Activated effector memory CD4-positive, alpha-beta T cell treated with Interleukin-2 at 50 U/mL for 16 hours (primary cell): ENCODE data around the gene TTLL8.

Experiments used
- DNase-seq: peaks from one replicate; pipeline ENCODE4 v3.0.0-alpha.2; 2020

The TTLL8 gene

DNA sequence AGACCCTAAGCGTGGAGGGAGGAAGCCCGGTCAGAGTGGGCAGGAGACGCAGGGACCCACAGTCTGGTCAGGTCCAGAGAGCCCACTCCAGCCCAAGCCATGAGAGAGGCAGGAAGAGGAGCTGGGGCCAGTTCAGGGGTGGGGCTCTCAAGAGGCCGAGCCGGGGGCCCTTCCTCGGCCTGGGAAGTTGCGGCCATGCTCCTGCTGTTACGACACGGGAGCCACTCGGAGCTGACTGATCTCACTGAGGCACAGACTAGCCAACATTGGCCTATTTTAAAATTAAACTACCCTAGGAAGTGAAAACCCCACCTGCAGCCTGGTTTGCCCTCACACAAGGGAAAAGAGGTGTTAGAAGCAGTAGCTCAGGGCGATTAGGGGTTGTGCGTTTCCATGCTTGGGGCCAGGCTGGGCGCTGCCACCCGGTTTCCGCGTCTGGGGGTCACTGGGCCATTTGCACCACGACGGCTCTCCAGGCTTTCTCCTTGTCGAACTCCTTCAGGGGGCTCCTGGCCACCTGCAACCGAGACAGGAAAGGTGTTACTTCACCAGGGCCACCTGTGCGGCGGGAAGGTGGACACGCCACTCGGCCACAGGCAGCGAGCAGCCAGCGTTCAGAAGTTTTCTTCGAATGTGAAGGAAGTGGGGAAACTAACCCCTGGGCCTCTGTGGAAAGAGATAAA lies 3.2 kb upstream of the TTLL8 start:
- DNase-seq: no peak

DNA sequence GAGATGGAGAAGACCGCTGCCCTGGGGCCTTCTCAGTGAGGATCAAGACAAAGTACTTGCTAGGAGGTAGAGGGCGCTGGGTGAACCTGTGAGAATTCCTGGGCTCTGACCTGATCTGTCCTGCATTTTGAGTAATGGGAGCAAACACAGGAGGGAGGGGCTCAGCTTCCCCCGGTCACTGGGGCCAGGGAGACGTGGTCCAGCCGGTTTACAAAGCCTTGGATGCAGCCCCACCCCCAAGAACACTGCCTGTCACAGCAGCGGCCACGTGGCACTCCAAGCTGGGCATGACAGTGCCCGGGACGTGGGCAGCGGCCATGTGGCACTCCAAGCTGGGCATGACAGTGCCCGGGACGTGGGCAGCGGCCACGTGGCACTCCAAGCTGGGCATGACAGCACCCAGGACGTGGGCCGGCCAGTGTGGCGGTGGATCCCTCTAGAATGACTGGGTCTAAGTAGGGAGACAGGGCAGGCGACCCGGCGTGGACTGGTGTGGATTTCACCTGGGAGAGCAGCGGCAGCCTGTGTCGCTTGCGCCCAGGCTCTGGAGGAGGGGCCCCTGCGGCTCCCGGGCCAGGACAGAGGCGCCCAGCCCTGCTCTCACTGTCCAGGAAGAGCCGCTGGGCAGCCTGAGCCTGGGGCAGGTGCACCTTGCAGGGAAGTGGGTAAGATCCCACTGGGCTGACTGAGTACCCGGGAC lies 2.5 kb upstream of the TTLL8 start:
- DNase-seq: no peak

DNA sequence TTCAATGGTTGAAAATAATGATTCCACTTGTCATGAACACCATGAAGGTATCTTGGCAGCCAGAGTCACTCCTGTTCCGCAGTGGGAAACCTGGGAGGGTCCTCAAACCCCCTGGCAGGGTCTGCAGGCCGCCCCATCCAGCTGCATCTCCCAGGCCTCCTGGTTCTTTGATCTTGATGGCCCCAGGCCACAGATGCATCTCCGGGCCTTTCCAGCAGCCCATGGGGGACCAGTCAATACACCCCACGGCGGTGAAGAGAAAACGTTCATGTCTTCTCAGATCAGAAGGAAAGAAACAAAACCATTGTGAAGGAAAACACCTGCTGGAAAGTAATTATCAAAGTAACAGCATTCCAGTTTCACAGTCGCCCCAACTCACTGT lies 1.8 kb upstream of the TTLL8 start:
- no peak for DNase-seq

DNA sequence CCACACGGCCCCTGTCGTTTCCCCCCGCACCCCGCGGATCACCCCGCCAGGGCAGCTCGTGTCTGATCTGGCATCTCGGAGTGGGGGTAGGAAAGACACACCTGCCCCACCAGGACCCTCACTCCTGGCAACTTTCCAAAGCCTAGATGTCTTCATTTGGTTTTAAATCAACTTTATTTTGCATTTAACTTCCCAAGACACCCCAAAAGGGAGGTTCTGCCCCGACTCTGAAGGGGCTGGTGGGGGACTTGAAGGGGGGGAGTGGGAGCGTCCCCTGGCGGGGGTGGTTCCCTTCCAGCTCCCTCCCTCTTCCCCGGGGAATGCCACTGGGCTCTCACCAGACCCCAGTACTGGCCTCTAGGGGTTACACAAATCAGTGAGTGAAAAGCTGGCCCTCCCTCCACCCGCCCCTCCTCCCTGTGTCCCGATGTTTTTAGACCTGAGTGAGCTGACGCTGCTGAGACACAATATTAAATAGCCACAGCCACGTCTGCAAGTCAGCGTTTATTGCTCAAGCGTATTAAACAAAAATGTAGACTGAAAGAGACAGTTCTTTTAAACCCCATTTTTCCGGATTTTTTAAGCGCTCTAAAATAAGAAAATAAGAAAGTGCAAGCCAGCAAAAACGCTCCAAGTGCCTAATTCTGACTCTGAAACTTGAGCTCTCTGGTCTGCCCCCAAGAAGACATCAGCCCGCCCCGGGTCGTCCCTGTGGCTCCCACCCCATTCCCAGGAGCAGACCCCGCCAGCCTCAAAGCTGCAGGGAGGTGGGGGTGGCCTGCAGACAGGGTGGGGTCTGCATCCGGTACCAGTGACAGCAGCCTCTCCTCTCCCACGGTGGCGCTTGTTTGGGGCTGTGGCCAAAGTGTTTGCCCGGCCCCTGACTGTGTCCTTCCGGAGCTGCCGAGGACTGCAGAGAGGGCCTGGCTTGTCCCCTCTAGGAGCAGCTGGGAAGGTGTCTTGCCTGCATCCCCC lies 1.1 kb upstream of the TTLL8 start:
- no peak for DNase-seq

DNA sequence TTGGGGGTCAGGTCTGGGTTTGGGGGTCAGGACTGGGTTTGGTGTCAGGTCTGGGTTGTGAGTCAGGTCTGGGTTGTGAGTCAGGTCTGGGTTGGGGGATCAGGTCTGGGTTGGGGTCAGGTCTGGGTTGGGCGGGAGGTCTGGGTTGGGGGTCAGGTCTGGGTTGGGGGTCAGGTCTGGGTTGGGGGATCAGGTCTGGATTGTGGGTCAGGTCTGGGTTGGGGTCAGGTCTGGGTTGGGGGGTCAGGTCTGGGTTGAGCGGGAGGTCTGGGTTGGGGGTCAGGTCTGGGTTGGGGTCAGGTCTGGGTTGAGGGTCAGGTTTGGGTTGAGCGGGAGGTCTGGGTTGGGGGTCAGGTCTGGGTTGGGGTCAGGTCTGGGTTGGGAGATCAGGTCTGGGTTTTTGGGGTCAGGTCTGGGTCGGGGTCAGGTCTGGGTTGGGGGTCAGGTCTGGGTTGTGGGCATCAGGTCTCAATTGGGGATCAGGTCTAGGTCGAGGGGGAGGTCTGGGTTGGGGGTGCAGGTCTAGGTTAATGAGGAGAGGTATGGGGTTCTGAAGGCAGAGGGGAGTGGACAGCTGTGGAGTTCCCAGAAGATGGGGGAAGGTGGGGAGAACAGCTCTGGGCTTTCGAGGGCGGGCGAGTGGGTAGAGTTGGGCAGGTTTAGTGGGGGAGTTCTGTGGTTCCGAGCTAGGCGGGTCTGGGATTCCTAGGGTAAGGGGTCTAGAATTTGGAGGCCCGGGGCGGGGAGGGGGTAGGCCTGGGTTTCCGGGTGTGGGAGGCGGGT lies 629 bp downstream of the TTLL8 start:
- DNase-seq: no peak

DNA sequence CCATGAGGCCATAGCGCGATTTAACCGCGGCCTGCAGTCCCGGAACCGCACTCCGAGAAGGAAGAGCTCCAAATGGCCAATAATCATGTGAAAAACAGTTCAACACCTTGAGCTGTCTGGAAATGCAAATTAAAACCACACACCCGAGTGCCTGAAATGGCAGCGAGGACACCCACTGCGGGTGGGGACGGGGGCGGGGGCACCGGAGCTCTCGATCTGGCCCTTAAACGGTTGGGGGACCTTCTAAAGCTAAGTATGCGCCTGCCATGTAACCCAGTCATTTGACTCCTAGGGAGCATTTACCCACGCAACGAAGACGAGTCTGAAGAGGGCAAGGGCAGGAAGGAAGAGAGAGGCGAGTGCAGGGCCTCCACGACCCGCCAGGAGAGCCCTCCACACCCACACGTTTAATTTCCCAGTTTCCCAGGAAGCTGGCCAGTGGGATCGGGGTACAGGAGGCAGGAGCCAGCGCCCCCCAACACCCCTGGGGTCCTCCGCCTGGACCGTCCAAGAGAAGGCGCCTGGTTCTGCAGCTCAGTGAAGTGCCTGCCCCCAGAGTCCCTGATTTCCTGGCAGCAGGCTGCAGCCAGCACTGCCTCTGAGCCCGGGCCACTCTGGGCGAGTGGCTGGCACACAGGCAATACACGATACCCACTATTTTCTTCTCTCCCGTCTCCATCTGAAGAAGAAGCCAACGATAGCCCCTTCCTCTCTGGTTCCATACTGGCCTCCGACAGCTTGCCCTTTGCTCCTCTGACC lies 1.7 kb downstream of the TTLL8 start:
- no peak for DNase-seq

DNA sequence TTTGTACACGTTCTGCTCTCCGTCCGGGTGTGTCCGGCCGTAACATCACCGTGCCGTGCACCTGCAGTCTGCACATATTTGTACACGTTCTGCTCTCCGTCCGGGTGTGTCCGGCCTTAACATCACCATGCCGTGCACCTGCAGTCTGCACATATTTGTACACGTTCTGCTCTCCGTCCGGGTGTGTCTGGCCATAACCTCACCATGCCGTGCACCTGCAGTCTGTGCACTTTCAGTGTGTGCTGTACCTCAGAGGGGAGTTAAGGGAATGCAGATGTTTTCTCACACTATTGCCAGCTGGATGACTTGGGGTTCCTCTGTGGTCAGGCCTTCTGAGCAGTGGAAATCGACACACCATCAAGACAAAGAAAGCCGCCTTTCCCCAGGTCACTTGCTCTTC lies 4.2 kb downstream of the TTLL8 start:
- no peak for DNase-seq

DNA sequence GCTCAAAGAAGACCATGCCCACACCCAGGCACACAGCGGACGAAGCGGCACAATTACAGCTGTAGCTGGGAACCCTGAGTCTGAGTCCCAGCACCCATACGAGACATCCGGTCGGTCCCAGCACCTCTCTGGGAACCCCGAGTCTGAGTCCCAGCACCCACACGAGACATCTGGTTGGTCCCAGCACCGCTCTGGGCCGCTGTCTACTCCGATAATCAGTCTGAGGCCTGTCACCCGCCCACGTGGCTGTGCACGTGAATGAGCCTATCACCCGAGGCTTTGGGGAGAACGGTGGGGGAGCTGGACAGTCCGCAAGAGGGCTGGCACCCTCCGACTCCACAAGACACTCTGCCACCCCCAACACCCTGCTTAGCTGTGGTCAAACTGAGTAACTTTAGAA lies 6.2 kb downstream of the TTLL8 start:
- no peak for DNase-seq

DNA sequence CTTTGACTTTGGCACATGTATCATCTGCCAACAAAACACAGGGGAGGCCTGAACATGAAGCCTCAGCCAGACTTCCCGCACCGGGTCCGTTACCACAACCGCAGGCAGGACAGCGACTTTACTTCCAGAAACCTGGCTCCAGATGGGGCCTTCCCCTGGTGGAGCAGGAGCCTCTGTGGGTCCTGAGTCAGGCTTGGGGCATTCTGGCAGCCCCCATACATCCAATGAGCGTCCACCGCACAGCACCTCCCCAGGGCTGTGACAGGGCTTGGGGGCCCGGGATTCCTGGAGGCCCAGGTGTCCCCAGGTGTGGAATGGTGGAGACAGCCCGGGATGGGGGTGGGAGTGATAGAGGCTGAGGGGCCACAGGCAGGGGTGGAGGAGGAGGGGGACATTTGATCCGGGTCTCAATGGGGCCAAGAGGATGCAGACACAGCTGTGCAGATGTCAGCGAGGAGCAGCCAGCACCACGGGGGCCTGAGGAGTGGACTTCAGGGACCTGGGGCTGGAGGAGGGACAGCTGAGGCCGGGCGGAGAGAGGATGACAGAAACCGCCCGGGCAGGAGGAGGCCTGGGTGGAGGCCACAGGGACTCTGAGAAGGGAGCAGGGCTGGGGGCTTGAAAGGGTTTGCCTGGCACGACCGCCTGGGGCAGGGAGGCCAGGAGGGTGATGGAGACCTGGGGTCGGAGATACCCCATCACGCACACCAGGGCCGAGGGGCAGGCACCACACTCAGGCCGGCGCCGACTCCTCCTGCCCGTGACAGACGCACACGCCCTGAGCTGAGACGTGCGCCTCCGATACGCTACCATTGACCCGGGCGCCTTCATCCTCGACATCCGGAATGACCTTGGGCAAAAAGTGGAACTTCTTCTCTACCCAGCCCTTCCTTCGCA lies 8.6 kb downstream of the TTLL8 start:
- no peak for DNase-seq

DNA sequence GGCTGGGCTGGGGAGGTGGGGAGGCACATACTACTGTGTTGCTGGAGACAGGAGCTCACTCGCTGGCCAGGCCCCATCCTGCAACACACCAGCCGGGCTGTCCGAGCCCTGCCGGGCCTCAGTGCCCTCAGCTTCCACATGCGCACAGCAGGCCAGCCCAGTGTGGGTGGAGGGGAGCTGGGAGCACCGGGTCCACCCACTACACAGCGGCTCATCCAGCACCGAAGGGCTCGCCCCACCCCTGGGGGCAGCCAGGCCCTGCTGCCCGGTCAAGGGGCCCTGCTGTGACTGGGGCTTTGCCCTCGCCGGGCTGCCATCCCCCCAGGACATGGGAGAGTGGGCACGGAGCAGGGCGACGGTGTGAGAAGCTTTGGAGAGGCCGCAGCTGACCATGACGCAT lies 9.3 kb downstream of the TTLL8 start:
- no peak for DNase-seq

DNA sequence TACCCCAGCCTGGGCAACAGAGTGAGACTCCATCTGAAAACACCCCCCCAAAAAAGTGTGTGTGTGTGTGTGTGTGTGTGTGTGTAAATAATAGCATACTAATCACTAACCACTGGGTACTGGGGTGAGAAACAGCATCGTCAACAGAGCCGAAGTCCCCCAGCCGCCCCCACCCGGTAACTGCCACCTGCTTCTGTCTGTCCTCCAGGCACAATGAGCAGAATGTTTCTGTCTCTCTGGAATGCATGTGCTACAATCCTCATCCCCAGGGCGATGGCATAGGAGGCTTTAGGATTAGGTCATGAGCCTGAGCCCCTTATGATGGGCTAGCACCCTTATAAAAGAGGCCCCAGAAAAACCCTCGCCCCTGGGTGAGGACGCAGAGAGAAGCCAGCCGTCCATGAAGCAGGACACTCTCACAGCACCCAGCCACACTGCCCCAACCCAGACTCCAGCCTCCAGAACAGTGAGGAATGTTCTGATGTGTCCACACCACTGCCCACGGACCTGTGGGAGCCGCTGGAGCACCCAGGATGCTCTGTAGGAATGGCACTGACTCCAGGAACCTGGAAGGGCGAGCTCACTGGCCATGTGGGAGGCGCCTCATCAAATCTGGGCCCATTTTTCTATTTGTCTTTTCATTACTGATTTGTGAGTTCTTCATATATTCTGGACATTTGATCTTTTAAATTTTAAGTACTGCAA lies 9.9 kb downstream of the TTLL8 start:
- DNase-seq: no peak

DNA sequence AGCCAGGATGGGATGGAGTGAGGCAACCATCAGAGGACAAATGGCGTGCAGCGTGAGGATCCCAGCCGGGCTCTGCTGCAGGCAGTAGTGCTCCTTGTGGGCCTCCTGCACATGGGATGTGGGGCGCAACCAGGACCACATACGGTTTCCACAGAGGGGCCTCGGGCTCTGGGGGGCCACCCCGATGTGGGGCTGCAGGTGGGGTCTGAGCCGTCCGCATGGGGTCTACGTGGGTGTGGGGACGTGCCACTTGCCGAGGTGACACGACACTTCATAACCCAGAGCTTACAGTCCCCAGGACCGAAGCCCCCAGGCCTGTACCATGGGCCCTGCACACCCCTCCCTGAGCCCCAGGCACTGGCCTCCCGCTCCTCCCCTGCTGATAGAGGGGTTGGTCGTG lies 10.8 kb downstream of the TTLL8 start:
- DNase-seq: no peak

DNA sequence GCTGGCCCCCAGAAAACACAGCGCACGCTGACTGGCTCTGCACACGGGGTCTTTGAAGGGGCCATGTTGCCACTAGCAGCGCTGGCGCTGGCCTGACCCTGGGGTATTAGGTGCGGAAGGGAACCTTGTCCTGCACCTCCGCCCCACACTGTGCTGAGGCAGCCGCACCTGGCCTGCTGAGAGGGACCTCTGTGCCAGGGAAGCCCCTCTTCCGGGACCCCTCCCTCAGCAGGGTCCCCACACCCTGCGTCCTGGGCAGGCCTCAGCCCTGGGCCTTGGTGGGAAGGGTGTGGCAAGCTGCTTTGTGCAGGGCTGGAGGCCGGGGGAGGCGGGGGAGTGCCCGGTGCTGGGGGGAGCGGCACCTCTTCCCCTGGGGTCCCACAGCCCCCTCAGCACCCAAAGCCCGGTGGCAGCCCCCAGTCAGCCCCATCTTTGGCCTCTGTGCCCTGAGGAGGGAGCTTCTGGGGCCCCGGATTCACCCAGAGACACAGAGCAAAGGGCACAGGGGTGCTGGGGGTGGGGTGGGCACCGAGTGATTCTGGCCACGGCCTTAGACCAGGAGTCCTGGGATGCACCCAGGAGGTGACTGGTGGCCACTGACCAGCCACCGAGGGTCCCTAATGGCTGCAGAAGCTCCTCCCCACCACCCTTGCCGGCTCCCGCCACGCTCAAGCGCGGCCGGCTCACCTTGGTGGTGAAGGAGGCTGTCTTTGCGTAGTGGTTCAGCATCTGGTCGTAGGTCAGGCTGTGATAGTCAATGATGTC lies 11.4 kb downstream of the TTLL8 start:
- DNase-seq: no peak

DNA sequence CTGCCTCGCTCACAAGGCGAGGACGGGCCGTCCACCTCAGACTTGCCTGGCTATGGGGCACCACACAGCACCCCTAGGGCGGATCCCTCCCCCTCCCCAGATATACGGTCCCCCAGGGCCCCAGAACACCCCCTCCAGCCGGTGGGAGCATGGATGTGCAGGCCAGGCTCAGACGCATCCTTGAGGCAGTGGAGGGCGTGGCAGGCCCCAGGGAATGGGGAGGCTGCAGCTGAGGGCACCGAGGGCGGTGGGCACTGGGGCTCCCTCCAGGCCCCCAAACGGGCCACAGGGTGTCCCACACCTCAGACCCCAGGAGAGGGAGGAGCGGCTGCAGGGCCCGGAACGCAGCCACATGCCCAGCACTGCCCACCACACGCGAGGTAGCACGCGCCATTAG lies 12.1 kb downstream of the TTLL8 start:
- DNase-seq: no peak

DNA sequence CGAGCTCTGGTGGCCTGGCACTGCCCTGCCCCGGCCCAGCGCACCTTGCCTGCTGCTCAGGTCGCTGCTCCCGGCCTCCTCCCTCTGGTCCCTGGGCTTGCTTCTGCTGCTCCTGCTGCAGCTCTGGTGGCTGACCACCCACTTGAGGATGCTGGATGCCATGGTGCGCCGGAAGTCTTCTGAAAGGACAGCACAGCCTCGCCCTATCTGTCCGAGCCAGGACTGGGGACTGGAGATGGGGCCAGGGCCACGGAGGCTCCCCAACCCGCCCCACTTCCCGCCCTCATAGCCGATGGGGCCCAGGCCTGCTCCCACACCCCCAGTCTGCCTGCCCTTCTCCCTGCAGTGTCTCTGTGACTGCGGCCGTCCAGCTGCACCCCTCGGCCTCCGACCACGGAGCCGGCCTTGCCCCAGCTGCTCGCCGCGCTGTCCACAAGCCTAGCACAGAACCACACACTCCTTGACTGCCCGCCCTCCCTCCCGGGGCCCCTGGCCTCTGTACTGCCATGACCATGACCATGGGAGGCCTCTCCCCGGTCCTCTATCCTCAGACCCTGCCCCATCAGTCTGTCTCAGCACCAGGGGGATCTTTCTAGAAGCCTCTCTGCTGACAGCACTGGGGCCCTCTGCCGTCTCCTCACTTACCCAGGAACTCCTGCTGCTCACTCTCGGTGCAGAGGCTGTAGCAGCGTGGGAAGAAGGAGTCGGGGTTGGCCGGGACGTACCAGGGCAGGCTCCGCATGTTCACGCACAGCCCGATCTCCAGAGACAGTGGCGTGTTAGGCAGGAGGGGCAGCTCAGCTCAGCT lies 12.7 kb downstream of the TTLL8 start:
- no peak for DNase-seq

DNA sequence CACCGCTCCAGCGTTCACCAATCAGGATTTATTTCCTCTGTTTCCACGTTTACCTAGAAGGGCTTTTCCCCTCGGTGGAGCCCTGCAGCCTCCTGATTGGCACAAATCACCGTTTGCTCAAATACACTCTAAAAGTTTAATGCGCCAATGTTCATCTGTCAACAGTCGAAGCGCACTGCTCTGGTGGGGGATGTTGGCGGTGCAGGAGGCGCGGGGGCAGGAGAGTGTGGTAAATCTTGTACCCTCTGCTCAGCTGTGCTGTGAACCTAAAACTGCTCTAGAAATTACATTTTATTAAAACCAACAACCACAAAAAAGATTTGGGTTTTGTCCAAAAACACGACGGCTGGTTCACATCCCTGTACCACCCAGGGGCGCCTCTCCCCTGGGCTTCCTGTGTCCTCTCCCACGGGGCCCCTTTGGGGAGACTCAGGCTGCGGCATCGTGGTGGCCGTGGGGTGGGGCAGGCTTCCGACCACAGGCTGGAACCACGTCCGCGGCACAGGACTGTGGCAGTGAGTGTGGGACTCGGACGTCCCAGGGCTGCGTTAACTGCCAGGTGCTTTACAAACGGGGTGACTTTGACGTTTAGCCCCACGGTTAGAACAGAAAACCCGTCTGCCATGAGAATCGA lies 13.5 kb downstream of the TTLL8 start:
- no peak for DNase-seq

DNA sequence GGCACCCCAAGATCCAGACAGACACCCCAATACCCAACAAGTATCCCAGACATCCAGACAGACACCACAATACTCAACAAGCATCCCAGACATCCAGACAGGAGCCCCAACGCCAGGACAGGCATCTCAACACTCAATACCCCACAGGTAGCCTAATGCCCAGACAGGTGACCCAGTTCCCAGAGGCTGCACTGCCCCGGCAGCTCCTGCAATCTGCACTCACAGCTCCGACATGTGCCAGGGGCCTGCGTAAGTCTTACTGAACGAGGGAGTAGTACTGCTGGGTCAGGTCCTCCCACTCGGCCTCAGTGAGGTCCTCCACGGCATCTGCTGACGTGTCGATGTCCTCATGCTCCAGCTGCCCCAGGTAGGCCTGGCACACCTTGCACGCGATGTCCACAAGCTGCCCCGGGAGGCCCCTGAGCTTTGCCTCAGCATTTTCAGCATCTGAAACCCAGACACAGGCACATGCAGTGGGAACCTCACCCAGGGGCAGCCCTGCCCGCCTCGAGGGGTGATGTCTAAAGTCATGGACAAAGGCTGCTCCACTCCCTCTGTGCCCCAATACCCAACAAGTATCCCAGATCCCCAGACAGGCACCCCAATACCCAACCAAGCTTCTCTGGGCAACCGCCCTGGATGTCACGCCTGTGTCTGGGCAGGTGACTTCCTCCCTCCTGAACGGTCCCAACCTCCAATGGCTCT lies 16.6 kb downstream of the TTLL8 start:
- DNase-seq: no peak

DNA sequence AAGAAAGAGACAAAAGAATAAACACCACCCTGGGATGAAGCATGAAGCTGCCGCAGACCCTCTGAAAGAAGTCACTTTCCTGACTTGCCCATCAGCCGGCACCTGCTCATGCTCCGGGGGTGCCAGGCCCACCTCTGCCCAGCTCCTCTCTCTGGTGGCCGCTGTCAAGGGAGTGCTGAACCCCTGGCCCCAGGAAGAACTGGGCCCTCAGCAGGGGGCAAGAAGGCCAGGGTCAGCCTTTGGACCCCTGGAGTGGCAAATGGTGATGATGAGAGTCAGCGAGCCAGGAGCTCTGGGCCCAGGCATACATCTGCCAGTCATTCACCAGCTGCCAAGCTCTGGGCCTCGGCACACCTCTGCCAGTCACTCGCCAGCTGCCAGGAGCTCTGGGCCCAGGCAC lies 17.4 kb downstream of the TTLL8 start:
- DNase-seq: no peak
